K562 (cell line): Measurements from ENCODE around the gene MACROD2. TPM values are rescaled to one million over a fixed set of nuclear protein-coding genes. Genes with fewer than 3 reads are reported as not detected.

Experiments used
- ATAC-seq: fragments of 200-7000 bp; cut with Tn5 transposase; 3 replicates; pipeline ENCODE4 v1.9.1; 2020; ENCODE audit warnings: moderate library complexity
- BruUV-seq: library from RNA; stranded (reverse); fragments of 400-500 nt; replicated peaks from 2 replicates; lab custom pipeline; 2021; lab: Mats Ljungman, UMichigan
- CTCF ChIA-PET: fragments of 300-600 bp; formaldehyde crosslinking; extraction: SDS; loops from one replicate; lab custom pipeline; 2021; ENCODE audit warnings: low intra/inter-chr PET ratio; lab: Yijun Ruan, JAX
- POLR2A ChIA-PET: fragments of 300-600, 350-650 bp; sonication (Branson Sonifier 250); formaldehyde crosslinking; extraction: SDS; loops from one replicate; lab custom pipeline; 2021; ENCODE audit warnings: antibody characterized with exemption, inconsistent platforms; lab: Yijun Ruan, JAX
- DNase-seq, 4 experiments: peaks; one replicate each; pipeline versions ENCODE4 v3.0.0 to v3.0.0-alpha.2; 2011 to 2018; ENCODE audit warnings: low spot score in 3 of 4, mixed read lengths in 3 of 4; ENCODE audit errors: extremely low read depth in 1 of 4
- FAIRE-seq: peaks from 2 replicates; lab custom pipeline; 2011; peaks lifted over from hg19 to GRCh38; lab: Jason Lieb, UNC
- H2AFZ ChIP-seq: 2 replicates; pipeline ENCODE4 v1.6.0; 2011; ENCODE audit warnings: low read depth, low read length, control low read depth, inconsistent platforms
- H3K27ac ChIP-seq: fragments of 200-600 bp; 3 replicates; pipeline ENCODE4 v1.8.0; 2011; ENCODE audit warnings: low read depth, mild to moderate bottlenecking, control low read depth, inconsistent platforms, low read length, moderate library complexity, mixed read lengths; ENCODE audit errors: extremely low read depth
- H3K27me3 ChIP-seq, 2 experiments: fragments of 300-600 bp in 1 of 2; 2 replicates in 1 of 2; 3 replicates in 1 of 2; pipeline versions ENCODE4 v1.6.0 to v1.8.0; 2011; ENCODE audit warnings: inconsistent platforms in 2 of 2, low read length in 2 of 2, mild to moderate bottlenecking in 1 of 2, mixed read lengths in 1 of 2, moderate library complexity in 1 of 2; ENCODE audit not compliant: control insufficient read depth in 2 of 2, insufficient read depth in 2 of 2
- H3K36me3 ChIP-seq: fragments of 300-600 bp; 3 replicates; pipeline ENCODE4 v1.8.0; 2011; ENCODE audit warnings: mild to moderate bottlenecking, low read length, inconsistent platforms; ENCODE audit not compliant: control insufficient read depth, insufficient read depth
- H3K4me1 ChIP-seq, 2 experiments: fragments of 200-600 bp in 1 of 2; replicated peaks in 1 of 2; 2 replicates in 1 of 2; 3 replicates in 1 of 2; pipeline versions ENCODE4 v1.5.1 to v1.8.0; 2011; ENCODE audit warnings: inconsistent platforms in 2 of 2, low read length in 2 of 2, mild to moderate bottlenecking in 1 of 2, mixed read lengths in 1 of 2, moderate library complexity in 1 of 2; ENCODE audit not compliant: control insufficient read depth in 2 of 2, insufficient read depth in 2 of 2
- H3K4me2 ChIP-seq: 2 replicates; pipeline ENCODE4 v1.6.1; 2011; ENCODE audit warnings: low read length, control low read depth, inconsistent platforms, mixed read lengths; ENCODE audit not compliant: insufficient read depth
- H3K4me3 ChIP-seq: fragments of 200-600 bp; sonication (generic), shearing (Covaris generic); 2 replicates; pipeline ENCODE4 v1.5.1; 2016; ENCODE audit warnings: control low read depth, inconsistent platforms
- H3K79me2 ChIP-seq: fragments of 200-600 bp; 3 replicates; pipeline ENCODE4 v1.8.0; 2011; ENCODE audit warnings: low read length, inconsistent platforms; ENCODE audit not compliant: control insufficient read depth, insufficient read depth
- H3K9ac ChIP-seq, 2 experiments: 2 replicates each; pipeline versions ENCODE4 v1.6.0 to v1.6.1; 2011; ENCODE audit warnings: low read depth in 2 of 2, low read length in 2 of 2, control low read depth in 1 of 2, inconsistent platforms in 1 of 2, mild to moderate bottlenecking in 1 of 2, mixed read lengths in 1 of 2; ENCODE audit not compliant: insufficient read depth in 1 of 2
- H3K9me1 ChIP-seq: one replicate; pipeline ENCODE4 v1.6.0; 2011; ENCODE audit warnings: inconsistent platforms, mild to moderate bottlenecking, low read length, moderate library complexity; ENCODE audit not compliant: control insufficient read depth, insufficient read depth
- H3K9me3 ChIP-seq: replicated peaks from 2 replicates; pipeline ENCODE4 v1.5.1; 2011; ENCODE audit warnings: low read depth, low read length, inconsistent platforms; ENCODE audit not compliant: control insufficient read depth, insufficient read depth
- H4K20me1 ChIP-seq: replicated peaks from 2 replicates; pipeline ENCODE4 v1.6.1; 2011; ENCODE audit warnings: low read length, inconsistent platforms, mixed read lengths; ENCODE audit not compliant: control insufficient read depth, insufficient read depth
- CHCHD3 ChIP-seq: fragments of 250-450 bp; sonication (Bioruptor Pico); IDR thresholded peaks from 2 replicates; pipeline ENCODE4 v2.1.2; 2022; ENCODE audit warnings: mild to moderate bottlenecking
- FOXJ3 ChIP-seq: sonication (generic); formaldehyde crosslinking; IDR thresholded peaks from 2 replicates; pipeline ENCODE4 v1.4.0; 2020; ENCODE audit warnings: mild to moderate bottlenecking, missing genetic modification reagents
- GATAD2B ChIP-seq: fragments of 450-650 bp; IDR thresholded peaks from 2 replicates; pipeline ENCODE4 v1.6.1; 2017; ENCODE audit warnings: mild to moderate bottlenecking, borderline replicate concordance
- JUND ChIP-seq, 2 experiments: IDR thresholded peaks; 2 replicates in 1 of 2; 3 replicates in 1 of 2; pipeline ENCODE4 v1.6.1; 2011; ENCODE audit warnings: borderline replicate concordance in 2 of 2, low read depth in 2 of 2, low read length in 2 of 2, improper control_type of control experiment in 1 of 2, missing biosample characterization in 1 of 2, missing genetic modification characterization in 1 of 2, missing genetic modification reagents in 1 of 2
- MAFF ChIP-seq: IDR thresholded peaks from 2 replicates; pipeline ENCODE4 v1.6.1; 2012; ENCODE audit warnings: low read length, improper control_type of control experiment
- MXI1 ChIP-seq: IDR thresholded peaks from 2 replicates; pipeline ENCODE4 v1.6.1; 2011; ENCODE audit warnings: low read depth, mild to moderate bottlenecking, improper control_type of control experiment, low read length
- NFE2 ChIP-seq: IDR thresholded peaks from 2 replicates; pipeline ENCODE4 v1.6.1; 2014; ENCODE audit warnings: antibody characterized with exemption, low read depth
- POU5F1 ChIP-seq: fragments of 150-350 bp; IDR thresholded peaks from 2 replicates; pipeline ENCODE4 v1.6.1; 2014; ENCODE audit warnings: borderline replicate concordance, low read length, low read depth, mild to moderate bottlenecking; ENCODE audit not compliant: partially characterized antibody
- RB1 ChIP-seq: fragments of 450-650 bp; IDR thresholded peaks from 2 replicates; pipeline ENCODE4 v1.6.1; 2017; ENCODE audit warnings: low read depth, mild to moderate bottlenecking
- SIN3B ChIP-seq: fragments of 450-650 bp; IDR thresholded peaks from 2 replicates; pipeline ENCODE4 v1.6.1; 2017; ENCODE audit warnings: low read depth, mild to moderate bottlenecking, moderate library complexity
- TFE3 ChIP-seq: fragments of 450-650 bp; formaldehyde crosslinking; IDR thresholded peaks from 2 replicates; pipeline ENCODE4 v1.4.0; 2020; ENCODE audit warnings: mild to moderate bottlenecking, mixed read lengths
- ZFP30 ChIP-seq: fragments of 250-450 bp; sonication (Bioruptor Pico); IDR thresholded peaks from 2 replicates; pipeline ENCODE4 v1.8.0; 2022; ENCODE audit warnings: moderate library complexity, mild to moderate bottlenecking, inconsistent platforms, borderline replicate concordance
- ZFPM2 ChIP-seq: fragments of 250-450 bp; sonication (Bioruptor Pico); IDR thresholded peaks from 2 replicates; pipeline ENCODE4 v1.5.1; 2022; ENCODE audit warnings: mild to moderate bottlenecking
- in situ Hi-C: fragments of 300-500 bp; cut with MboI; formaldehyde crosslinking; loops from 4 replicates; pipeline ENCODE4 v1.15.0; 2018; ENCODE audit warnings: inconsistent platforms, mixed read lengths
- intact Hi-C: fragments of 100-400 bp; cut with micrococcal nuclease; formaldehyde crosslinking; loops from 2 replicates; pipeline ENCODE4 v1.14.2; 2022
- polyA plus RNA-seq, 8 experiments: library from polyadenylated mRNA; depleted of rRNA in 4 of 8; stranded (reverse) in 5 of 8; unstranded in 3 of 8; fragments of >200 nt; fragmentation: Nextera tagmentation in 2 of 8; fragmentation: Illumina TruSeq in 1 of 8; extraction: Ambion mirVana in 2 of 8; extraction: Trizol in 1 of 8; gene quantifications; 2 replicates each; pipeline versions ENCODE4 v1.2.1 to v1.2.3, GENCODE V29; 2011 to 2014; ENCODE audit warnings: inconsistent platforms in 1 of 8, missing spikeins in 1 of 8
- total RNA-seq, 7 experiments: library from RNA; depleted of rRNA in 6 of 7; stranded (reverse); fragments of >200 nt in 6 of 7; fragmentation: Illumina TruSeq in 2 of 7; extraction: Trizol in 2 of 7; gene quantifications; 2 replicates each; pipeline versions ENCODE4 v1.2.1 to v1.2.3, GENCODE V29; 2011 to 2021; ENCODE audit warnings: low replicate concordance in 1 of 7
- TF ChIP-seq, protein P1 (sequence below), 2 experiments: fragments of 250-450 bp in 1 of 2; fragments of 450-650 bp in 1 of 2; sonication (Bioruptor Pico) in 1 of 2; IDR thresholded peaks; 2 replicates each; pipeline versions ENCODE4 v1.6.1 to v1.8.0; 2016 to 2021; ENCODE audit warnings: mild to moderate bottlenecking in 2 of 2, moderate library complexity in 2 of 2, missing compliant biosample characterization in 1 of 2, missing genetic modification characterization in 1 of 2
- TF ChIP-seq, protein P2 (sequence below): fragments of 450-650 bp; formaldehyde crosslinking; IDR thresholded peaks from 2 replicates; pipeline ENCODE4 v1.4.0; 2020; ENCODE audit warnings: mild to moderate bottlenecking, moderate library complexity

MACROD2 gene
- total and polyA plus RNA-seq, 9 of the 15 experiments (the other 6 are each of a cell fraction or from before 2014, with no cell fraction given): not detected

DNA sequence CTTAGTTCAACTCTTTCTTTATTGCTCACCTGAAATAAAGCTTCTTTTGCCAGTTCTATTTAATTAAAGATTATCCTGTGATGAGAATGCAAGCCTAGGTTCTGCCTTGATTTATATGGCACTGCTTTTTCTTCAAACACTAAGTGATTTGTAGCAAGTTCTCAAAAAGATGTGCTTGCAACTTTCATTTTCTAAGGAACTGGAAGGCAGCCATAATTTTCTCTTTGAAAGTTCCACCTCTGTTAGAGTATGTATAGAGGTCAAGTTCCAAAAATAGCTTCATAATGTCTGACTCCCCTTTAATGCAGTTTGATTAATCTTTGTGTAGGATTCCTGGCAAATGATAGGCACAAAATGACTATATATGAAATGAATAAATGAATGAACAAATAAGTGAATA lies 870.4 kb downstream of the MACROD2 start:
- intact Hi-C loops: no loop called here
- Histone ChIP-seq H2AFZ (no peak overlapping the region), H3K4me1 (no peaks in the 10 kb centered on the region), H3K4me2 (no peak overlapping the region), H3K9me3 (no peaks in the 10 kb centered on the region), H3K36me3 (no peaks in the 10 kb centered on the region), H3K27me3 (no peaks in the 10 kb centered on the region), H3K4me3 (no peak overlapping the region), H3K9me1 (no peaks in the 10 kb centered on the region), H3K27ac (no peak overlapping the region), H3K79me2 (no peaks in the 10 kb centered on the region), H3K9ac (no peak overlapping the region), H4K20me1 (no peaks in the 10 kb centered on the region)
- in situ Hi-C loops: no loop called here
- FAIRE-seq (no peak), DNase-seq (no peak), ATAC-seq (no peak)
- BruUV-seq: no TSS peak
- ChIA-PET POLR2A (no interaction called here), CTCF (no interaction called here)
- no peak for TF ChIP-seq NFE2
- TF ChIP-seq JUND (IDR thresholded peaks at IDR 0.05; ENCODE audit: borderline replicate concordance, low read depth, low read length): no peak
- TF ChIP-seq JUND (tag; IDR thresholded peaks at IDR 0.05; ENCODE audit: borderline replicate concordance, low read depth, low read length): no peak
- TF ChIP-seq FOXJ3 (CRISPR knock-in tag): no peak
- no peak for TF ChIP-seq CHCHD3 (CRISPR knock-in tag)
- no peak for TF ChIP-seq TFE3 (CRISPR knock-in tag)
- TF ChIP-seq MXI1: no peak
- no peak for TF ChIP-seq ZFP30 (CRISPR knock-in tag)
- TF ChIP-seq RB1: no peak
- no peak for TF ChIP-seq ZFPM2 (CRISPR knock-in tag)
- TF ChIP-seq POU5F1: no peak
- no peak for TF ChIP-seq MAFF
- TF ChIP-seq, protein P1, sequence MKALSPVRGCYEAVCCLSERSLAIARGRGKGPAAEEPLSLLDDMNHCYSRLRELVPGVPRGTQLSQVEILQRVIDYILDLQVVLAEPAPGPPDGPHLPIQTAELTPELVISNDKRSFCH (CRISPR knock-in tag; IDR thresholded peaks at IDR 0.05): no peak
- TF ChIP-seq, protein P1 (tag; IDR thresholded peaks at IDR 0.05): no peak
- no peak for TF ChIP-seq GATAD2B
- TF ChIP-seq, protein P2, sequence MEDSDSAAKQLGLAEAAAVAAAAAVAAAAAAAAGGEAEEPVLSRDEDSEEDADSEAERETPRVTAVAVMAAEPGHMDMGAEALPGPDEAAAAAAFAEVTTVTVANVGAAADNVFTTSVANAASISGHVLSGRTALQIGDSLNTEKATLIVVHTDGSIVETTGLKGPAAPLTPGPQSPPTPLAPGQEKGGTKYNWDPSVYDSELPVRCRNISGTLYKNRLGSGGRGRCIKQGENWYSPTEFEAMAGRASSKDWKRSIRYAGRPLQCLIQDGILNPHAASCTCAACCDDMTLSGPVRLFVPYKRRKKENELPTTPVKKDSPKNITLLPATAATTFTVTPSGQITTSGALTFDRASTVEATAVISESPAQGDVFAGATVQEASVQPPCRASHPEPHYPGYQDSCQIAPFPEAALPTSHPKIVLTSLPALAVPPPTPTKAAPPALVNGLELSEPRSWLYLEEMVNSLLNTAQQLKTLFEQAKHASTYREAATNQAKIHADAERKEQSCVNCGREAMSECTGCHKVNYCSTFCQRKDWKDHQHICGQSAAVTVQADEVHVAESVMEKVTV (CRISPR knock-in tag): no peak
- no peak for TF ChIP-seq SIN3B
